HCT116 (cell line): ENCODE results near the gene CLTC. TPM values are rescaled to one million over a fixed set of nuclear protein-coding genes. Genes with fewer than 3 reads are reported as not detected.

Experiments used
- ATAC-seq: fragments of 200-7000 bp; cut with Tn5 transposase; 2 replicates; pipeline ENCODE4 v1.9.1; 2020; ENCODE audit warnings: mild to moderate bottlenecking, moderate library complexity
- BruUV-seq: library from RNA; stranded (reverse); fragments of 400-500 nt; replicated peaks from 2 replicates; lab custom pipeline; 2021; lab: Mats Ljungman, UMichigan
- CTCF ChIA-PET: fragments of 300-600 bp; sonication (Branson Sonifier 250); formaldehyde crosslinking; loops from one replicate; lab custom pipeline; 2021; ENCODE audit warnings: antibody characterized with exemption; lab: Charles Lee
- POLR2A ChIA-PET: fragments of 300-600, 350-600 bp; sonication (Branson Sonifier 250); formaldehyde crosslinking; loops from one replicate; lab custom pipeline; 2021; ENCODE audit warnings: antibody characterized with exemption; lab: Charles Lee
- RAD21 ChIA-PET, 2 experiments: fragments of 300-600 bp; sonication (Branson Sonifier 250); formaldehyde crosslinking; loops; one replicate each; lab custom pipeline; 2023; ENCODE audit warnings: low total read pairs in 2 of 2; ENCODE audit not compliant: uncharacterized antibody in 2 of 2, unreplicated experiment in 2 of 2, low non-redundant PET in 1 of 2; lab: Charles Lee
- DNase-seq: peaks from one replicate; pipeline ENCODE4 v3.0.0-alpha.2; 2010; ENCODE audit warnings: low read depth, low spot score
- H2AFZ ChIP-seq: fragments of 200-600 bp; shearing (Covaris generic), sonication (generic); 2 replicates; pipeline ENCODE4 v1.6.1; 2017; ENCODE audit warnings: low read depth, mixed run types, mixed read lengths, antibody characterized with exemption, low read length; ENCODE audit not compliant: poor library complexity, severe bottlenecking
- H3K27ac ChIP-seq: 2 replicates; pipeline ENCODE4 v1.5.1; 2012; ENCODE audit warnings: low read depth, low read length
- H3K27me3 ChIP-seq: fragments of 200-600 bp; sonication (generic); 2 replicates; pipeline ENCODE4 v1.6.1; 2016; ENCODE audit warnings: mixed run types, low read length, mixed read lengths; ENCODE audit not compliant: insufficient read depth
- H3K36me3 ChIP-seq, 2 experiments: fragments of 200-500 bp in 1 of 2; fragments of 200-600 bp in 1 of 2; sonication (Bioruptor generic) in 1 of 2; sonication (generic) in 1 of 2; 2 replicates each; pipeline versions ENCODE4 v1.5.1 to v1.6.1; 2014 to 2016; ENCODE audit warnings: low read length in 2 of 2, inconsistent platforms in 1 of 2, mixed read lengths in 1 of 2, mixed run types in 1 of 2; ENCODE audit not compliant: insufficient read depth in 2 of 2, control insufficient read depth in 1 of 2
- H3K4me1 ChIP-seq, 2 experiments: fragments of 200-600 bp in 1 of 2; sonication (generic) in 1 of 2; 2 replicates each; pipeline versions ENCODE4 v1.5.1 to v1.6.1; 2012 to 2017; ENCODE audit warnings: low read length in 2 of 2, inconsistent platforms in 1 of 2, mild to moderate bottlenecking in 1 of 2, mixed read lengths in 1 of 2, mixed run types in 1 of 2, moderate library complexity in 1 of 2; ENCODE audit not compliant: insufficient read depth in 2 of 2, control insufficient read depth in 1 of 2
- H3K4me2 ChIP-seq: fragments of 200-600 bp; sonication (generic); 2 replicates; pipeline ENCODE4 v1.6.1; 2017; ENCODE audit warnings: mixed run types, low read length, mixed read lengths
- H3K4me3 ChIP-seq, 2 experiments: fragments of 200-600 bp in 1 of 2; sonication (generic) in 1 of 2; replicated peaks in 1 of 2; 2 replicates each; pipeline ENCODE4 v1.5.1; 2011 to 2016; ENCODE audit warnings: low read length in 2 of 2, control low read depth in 1 of 2, low read depth in 1 of 2, mild to moderate bottlenecking in 1 of 2, mixed read lengths in 1 of 2, mixed run types in 1 of 2
- H3K79me2 ChIP-seq: fragments of 200-600 bp; sonication (generic); 2 replicates; pipeline ENCODE4 v1.6.1; 2017; ENCODE audit warnings: mild to moderate bottlenecking, mixed run types, low read length, moderate library complexity, mixed read lengths; ENCODE audit not compliant: insufficient read depth
- H3K9ac ChIP-seq: fragments of 200-600 bp; sonication (generic); 2 replicates; pipeline ENCODE4 v1.6.1; 2016; ENCODE audit warnings: low read length, mixed read lengths
- H3K9me2 ChIP-seq: fragments of 200-600 bp; sonication (generic), shearing (Covaris generic); 2 replicates; pipeline ENCODE4 v1.6.1; 2017; ENCODE audit warnings: mixed run types, mild to moderate bottlenecking, moderate library complexity; ENCODE audit not compliant: insufficient read depth
- H3K9me3 ChIP-seq, 2 experiments: fragments of 200-500 bp in 1 of 2; fragments of 200-600 bp in 1 of 2; sonication (Bioruptor generic) in 1 of 2; sonication (generic) in 1 of 2; 2 replicates each; pipeline ENCODE4 v1.6.1; 2014 to 2017; ENCODE audit warnings: low read length in 2 of 2, mixed read lengths in 2 of 2, inconsistent platforms in 1 of 2, low read depth in 1 of 2, mild to moderate bottlenecking in 1 of 2, mixed run types in 1 of 2, moderate library complexity in 1 of 2; ENCODE audit not compliant: control insufficient read depth in 1 of 2, insufficient read depth in 1 of 2
- H4K20me1 ChIP-seq: fragments of 200-600 bp; sonication (generic), shearing (Covaris generic); 2 replicates; pipeline ENCODE4 v1.6.1; 2017; ENCODE audit warnings: mixed run types, mild to moderate bottlenecking, moderate library complexity; ENCODE audit not compliant: insufficient read depth
- EGR1 ChIP-seq: IDR thresholded peaks from 2 replicates; pipeline ENCODE4 v1.6.1; 2012; ENCODE audit warnings: low read depth
- ELF1 ChIP-seq: IDR thresholded peaks from 2 replicates; pipeline ENCODE4 v1.6.1; 2012; ENCODE audit warnings: low read depth, borderline replicate concordance
- EZH2 ChIP-seq: fragments of 200-600 bp; sonication (generic); IDR thresholded peaks from 2 replicates; pipeline ENCODE4 v1.6.1; 2017; ENCODE audit warnings: antibody characterized with exemption, mixed run types
- EZH2phosphoT487 ChIP-seq: fragments of 200-600 bp; IDR thresholded peaks from 2 replicates; pipeline ENCODE4 v1.6.1; 2018; ENCODE audit warnings: antibody characterized with exemption, borderline replicate concordance
- FOSL1 ChIP-seq: IDR thresholded peaks from 2 replicates; pipeline ENCODE4 v1.6.1; 2012; ENCODE audit warnings: low read depth
- MAX ChIP-seq: IDR thresholded peaks from 2 replicates; pipeline ENCODE4 v1.6.1; 2012
- SIN3A ChIP-seq: IDR thresholded peaks from 2 replicates; pipeline ENCODE4 v1.6.1; 2012; ENCODE audit warnings: low read depth
- TCF7L2 ChIP-seq: IDR thresholded peaks from 2 replicates; pipeline ENCODE4 v1.7.0; 2011; ENCODE audit warnings: borderline replicate concordance, inconsistent platforms; ENCODE audit not compliant: insufficient read depth, insufficient read length; ENCODE audit errors: extremely low read depth
- YY1 ChIP-seq: IDR thresholded peaks from 2 replicates; pipeline ENCODE4 v1.6.1; 2011; ENCODE audit warnings: low read length, low read depth, moderate library complexity, mild to moderate bottlenecking; ENCODE audit not compliant: insufficient replicate concordance; ENCODE audit errors: extremely low read depth
- ZBTB33 ChIP-seq: IDR thresholded peaks from 2 replicates; pipeline ENCODE4 v1.6.1; 2011; ENCODE audit warnings: mild to moderate bottlenecking, low read length, moderate library complexity; ENCODE audit not compliant: insufficient replicate concordance; ENCODE audit errors: extremely low read depth
- ZFX ChIP-seq: fragments of 450-650 bp; IDR thresholded peaks from 2 replicates; pipeline ENCODE4 v1.6.1; 2017
- intact Hi-C: fragments of 100-400 bp; cut with micrococcal nuclease; formaldehyde crosslinking; loops from 2 replicates; pipeline ENCODE4 v1.10.0; 2022
- total RNA-seq: library from RNA; stranded (reverse); gene quantifications from one replicate; pipeline ENCODE4 v1.2.1, GENCODE V29; 2021; ENCODE audit not compliant: unreplicated experiment

The CLTC gene
- total RNA-seq, 1 experiment from 2014 or later: 351 TPM

GRCh38 chr17:59651346-59651745 lies 31.7 kb downstream of the CLTC start:
- ChIA-PET CTCF (no interaction called here), POLR2A (no interaction called here), RAD21 (no interaction called here)
- no peak for DNase-seq
- H3K9me2 ChIP-seq: no peaks in the 10 kb centered on the region
- no peaks in the 10 kb centered on the region; a peak in 2 of 4 replicates for H3K9me3 ChIP-seq
- H3K4me2 ChIP-seq: no peak overlapping the region
- no peak overlapping the region for H3K4me3 ChIP-seq
- peaks cover 93% of the 10 kb centered on the region for H3K79me2 ChIP-seq
- peaks cover 31% of the 10 kb centered on the region for H4K20me1 ChIP-seq
- H3K9ac ChIP-seq: no peak overlapping the region
- no TSS peak for BruUV-seq
- TF ChIP-seq YY1 (no peak), ZBTB33 (no peak), FOSL1 (no peak), ELF1 (no peak), EZH2phosphoT487 (no peak), SIN3A (no peak), ZFX (no peak), EZH2 (no peak), MAX (no peak), EGR1 (no peak), TCF7L2 (no peak)
- no peaks in the 10 kb centered on the region for H3K4me1 ChIP-seq
- ATAC-seq: peak; percentile 67
- intact Hi-C loops: no loop called here
- H2AFZ ChIP-seq: no peak overlapping the region
- H3K36me3 ChIP-seq: peaks cover 79 to 85% of the 10 kb centered on the region in 2 experiments
- no peak overlapping the region for H3K27ac ChIP-seq
- no peaks in the 10 kb centered on the region for H3K27me3 ChIP-seq
